Activated CD8-positive, alpha-beta memory T cell treated with anti-CD3 and anti-CD28 coated beads, Interleukin-2, amount 50 U/mL, for 4 hours (primary cell): ENCODE results near the gene FAM50B.
A peak's percentile ranks its signal among the peaks of the same experiment; 100 is the strongest.
"Not testable (repeated sequence)": the region's sequence is repeated elsewhere in the genome, so short reads cannot be mapped to it uniquely, and the experiment has no call there.

Experiments used
- DNase-seq: peaks from one replicate; pipeline ENCODE4 v3.0.0-alpha.2; 2020

The FAM50B gene

GRCh38 chr6:3850451-3851203 lies 1.5 kb downstream of the FAM50B start:
- DNase-seq = peak; percentile 29

- DNase-seq = no peak
Observed at GRCh38 chr6:3851839-3852238, 2.7 kb downstream of the FAM50B start.

GRCh38 chr6:3852391-3852790 lies 3.2 kb downstream of the FAM50B start:
- no peak for DNase-seq

GRCh38 chr6:3855866-3856265 lies 6.7 kb downstream of the FAM50B start:
- DNase-seq = no peak

- no peak for DNase-seq
Observed at GRCh38 chr6:3856576-3856975, 7.4 kb downstream of the FAM50B start.

- no peak for DNase-seq
Observed at GRCh38 chr6:3857468-3858456, 8.6 kb downstream of the FAM50B start.

GRCh38 chr6:3859878-3860552 lies 10.8 kb downstream of the FAM50B start:
- no peak for DNase-seq

GRCh38 chr6:3861424-3861823 lies 12.3 kb downstream of the FAM50B start:
- DNase-seq = no peak

GRCh38 chr6:3862038-3862437 lies 12.9 kb downstream of the FAM50B start:
- no peak for DNase-seq

- DNase-seq = not testable (repeated sequence)
Observed at GRCh38 chr6:3863322-3863721, 14.1 kb downstream of the FAM50B start.

GRCh38 chr6:3865463-3865862 lies 16.3 kb downstream of the FAM50B start:
- no peak for DNase-seq

GRCh38 chr6:3867641-3868502 lies 18.7 kb downstream of the FAM50B start:
- DNase-seq = no peak

- no peak for DNase-seq
Observed at GRCh38 chr6:3868544-3868943, 19.4 kb downstream of the FAM50B start.

- no peak for DNase-seq
Observed at GRCh38 chr6:3869284-3869631, 20.1 kb downstream of the FAM50B start.

GRCh38 chr6:3869632-3870527 lies 20.7 kb downstream of the FAM50B start:
- DNase-seq = no peak

- DNase-seq = no peak
Observed at GRCh38 chr6:3870528-3870925, 21.4 kb downstream of the FAM50B start.

- DNase-seq = no peak
Observed at GRCh38 chr6:3871515-3871914, 22.3 kb downstream of the FAM50B start.

GRCh38 chr6:3871939-3872338 lies 22.8 kb downstream of the FAM50B start:
- no peak for DNase-seq

- no peak for DNase-seq
Observed at GRCh38 chr6:3872370-3872854, 23.2 kb downstream of the FAM50B start.

GRCh38 chr6:3873051-3873450 lies 23.9 kb downstream of the FAM50B start:
- no peak for DNase-seq

- no peak for DNase-seq
Observed at GRCh38 chr6:3874069-3874468, 24.9 kb downstream of the FAM50B start.
